ENCODE measurements around the gene FOXP2.

The FOXP2 gene

GRCh38 chr7:114413761-114414155 lies 857 bp upstream of the FOXP2 start:
- Histone ChIP-seq H3K9me3 (no peaks in the 10 kb centered on the region), H3K36me3 (no peaks in the 10 kb centered on the region), H3K4me3 (ENCODE audit: low read depth, low read length) (no peak overlapping the region), H3K27me3 (no peaks in the 10 kb centered on the region), H3K4me1 (no peaks in the 10 kb centered on the region)
- TF ChIP-seq CTCF (IDR thresholded peaks at IDR 0.05; ENCODE audit: low read depth, low read length): no peak
- DNase-seq: no peak

- no peaks in the 10 kb centered on the region for H3K36me3 ChIP-seq
- H3K4me3 ChIP-seq (ENCODE audit: low read depth, low read length): no peak overlapping the region
- no peak for TF ChIP-seq CTCF (IDR thresholded peaks at IDR 0.05; ENCODE audit: low read depth, low read length)
- H3K27me3 ChIP-seq: no peaks in the 10 kb centered on the region
- no peak for DNase-seq
- H3K9me3 ChIP-seq: no peaks in the 10 kb centered on the region
- H3K4me1 ChIP-seq: no peaks in the 10 kb centered on the region
Observed at GRCh38 chr7:114415064-114415989, 712 bp downstream of the FOXP2 start.

DNA sequence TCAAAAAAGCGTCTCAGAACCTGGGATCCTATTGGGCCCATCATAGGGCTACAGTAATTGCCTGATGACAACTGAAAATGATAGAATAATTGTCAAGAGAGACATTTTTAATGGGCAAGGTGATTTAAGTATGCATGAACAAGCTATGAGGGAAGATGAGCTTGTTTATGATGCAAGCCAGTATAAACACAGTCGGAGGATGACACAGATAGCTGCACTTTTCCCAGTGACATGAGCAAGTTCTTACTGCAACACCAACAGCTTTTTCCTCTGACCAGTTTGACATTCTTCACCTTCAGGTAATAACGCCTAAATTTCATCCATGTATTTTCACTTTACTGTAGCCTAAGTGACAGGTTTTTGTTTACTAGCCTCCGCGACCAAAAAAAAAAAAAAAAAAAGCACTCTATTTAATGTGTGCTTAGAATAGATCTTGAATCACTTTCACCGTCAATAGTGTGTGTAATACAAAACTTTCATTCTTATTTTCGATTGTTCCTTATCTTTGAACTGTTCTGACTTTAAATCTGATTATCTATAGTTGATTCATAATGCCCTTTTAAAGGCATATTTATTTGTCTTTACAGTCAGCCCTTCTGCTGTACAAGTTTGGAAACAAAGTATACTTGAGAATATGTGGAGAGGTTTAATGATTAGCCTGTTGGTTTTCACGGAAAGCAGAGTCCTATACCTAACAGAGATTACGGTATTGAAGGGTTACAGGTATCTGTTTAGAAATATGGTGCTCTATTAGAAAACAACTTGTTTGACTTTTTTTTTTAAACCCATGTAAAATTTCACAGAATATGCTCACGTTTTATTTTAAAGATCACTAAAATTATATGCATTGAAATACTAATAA lies 1.7 kb downstream of the FOXP2 start:
- Histone ChIP-seq H3K4me3 (ENCODE audit: low read depth, low read length) (no peak overlapping the region), H3K4me1 (no peaks in the 10 kb centered on the region), H3K27me3 (no peaks in the 10 kb centered on the region), H3K9me3 (no peaks in the 10 kb centered on the region), H3K36me3 (no peaks in the 10 kb centered on the region)
- no peak for TF ChIP-seq CTCF (IDR thresholded peaks at IDR 0.05; ENCODE audit: low read depth, low read length)
- no peak for DNase-seq

DNA sequence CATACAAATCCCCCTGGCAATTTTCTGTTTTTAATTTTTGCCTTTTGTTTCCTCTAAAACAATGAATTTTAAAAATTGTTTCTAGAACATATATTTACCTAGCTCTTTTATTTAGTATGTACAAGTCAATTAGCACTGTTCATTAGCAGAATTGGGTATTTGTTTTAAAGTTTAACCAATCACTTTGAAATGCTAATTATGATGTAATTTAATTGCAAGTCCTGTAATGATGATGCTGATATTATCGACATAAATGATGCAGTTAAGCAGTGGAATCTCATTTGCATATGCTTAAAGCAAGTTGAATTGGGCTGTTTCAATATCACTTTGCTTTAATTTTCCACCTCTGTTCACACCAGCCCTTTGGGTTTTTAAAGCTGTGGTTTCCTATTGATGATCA lies 2.7 kb downstream of the FOXP2 start:
- no peak overlapping the region for H3K4me3 ChIP-seq (ENCODE audit: low read depth, low read length)

DNA sequence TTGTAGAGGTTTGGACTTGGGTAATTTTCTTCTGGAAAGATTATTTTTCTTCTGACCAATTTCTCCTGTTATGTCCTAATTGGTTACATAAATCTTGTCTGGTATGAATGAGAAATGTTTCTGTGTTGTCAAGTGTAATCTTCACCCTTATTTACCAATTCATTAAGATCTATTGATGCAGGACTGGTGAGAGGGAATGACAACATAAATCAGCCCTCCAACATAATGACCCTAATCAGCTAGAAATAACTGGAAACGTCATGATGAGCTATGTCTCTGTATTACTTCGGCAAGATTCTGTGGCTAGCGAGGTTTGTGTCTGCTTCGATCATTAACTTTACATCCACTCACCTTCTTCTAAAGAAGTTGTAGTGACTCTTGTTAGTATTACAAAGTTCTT lies 3.5 kb downstream of the FOXP2 start:
- no peaks in the 10 kb centered on the region for H3K4me1 ChIP-seq
- no peaks in the 10 kb centered on the region for H3K27me3 ChIP-seq
- TF ChIP-seq CTCF (IDR thresholded peaks at IDR 0.05; ENCODE audit: low read depth, low read length): no peak
- H3K36me3 ChIP-seq: no peaks in the 10 kb centered on the region
- no peak for DNase-seq
- no peak overlapping the region for H3K4me3 ChIP-seq (ENCODE audit: low read depth, low read length)
- no peaks in the 10 kb centered on the region for H3K9me3 ChIP-seq

More for the DNA sequence above, 2.7 kb downstream of the FOXP2 start:
- no peak for TF ChIP-seq CTCF (IDR thresholded peaks at IDR 0.05; ENCODE audit: low read depth, low read length)
- Histone ChIP-seq H3K27me3 (no peaks in the 10 kb centered on the region), H3K4me1 (no peaks in the 10 kb centered on the region), H3K36me3 (no peaks in the 10 kb centered on the region), H3K9me3 (no peaks in the 10 kb centered on the region)
- DNase-seq: no peak
